Measurements from ENCODE around the gene ZNF70.

GRCh38 chr22:23769321-23769965 lies 18.5 kb upstream of the ZNF70 start:
- no peak for TF ChIP-seq CTCF (conservative IDR thresholded peaks at IDR 0.05)
- no peak for TF ChIP-seq EZH2 (IDR thresholded peaks at IDR 0.05; ENCODE audit: low read depth)

Measured in PC-9 (cell line).